Cardiac fibroblast (primary cell): ENCODE results near the gene GIGYF2.
"Not testable (repeated sequence)": the region's sequence is repeated elsewhere in the genome, so short reads cannot be mapped to it uniquely, and the experiment has no call there.

Experiments used
- DNase-seq, 2 donors: peaks; one replicate each; pipeline versions ENCODE4 v3.0.0 to v3.0.0-alpha.2; 2010; ENCODE audit warnings: low read depth in 2 of 2
- H3K4me3 ChIP-seq, 2 donors: replicated peaks in 1 of 2; 1 replicate in 1 of 2; 2 replicates in 1 of 2; pipeline ENCODE4 v1.5.1; 2011; ENCODE audit warnings: low read depth in 2 of 2, low read length in 2 of 2, mild to moderate bottlenecking in 2 of 2, moderate library complexity in 1 of 2
- CTCF ChIP-seq: IDR thresholded peaks from one replicate; pipeline ENCODE4 v1.5.1; 2011; ENCODE audit warnings: low read depth, mild to moderate bottlenecking, low read length, inconsistent platforms

The GIGYF2 gene

GRCh38 chr2:232699110-232699509 lies 2.0 kb downstream of the GIGYF2 start:
- peak overlapping the region in 1 of 2 donors; percentile 19 for H3K4me3 ChIP-seq
- no peak for TF ChIP-seq CTCF
- DNase-seq, result no peak

- no peak for TF ChIP-seq CTCF
- no peak for DNase-seq
- H3K4me3 ChIP-seq, result no peak overlapping the region
These were observed 3.0 kb downstream of the GIGYF2 start for GRCh38 chr2:232700154-232700553.

GRCh38 chr2:232707076-232707475 lies 9.9 kb downstream of the GIGYF2 start:
- DNase-seq, result no peak
- TF ChIP-seq CTCF, result no peak

GRCh38 chr2:232713505-232713904 lies 16.4 kb downstream of the GIGYF2 start:
- no peak for DNase-seq
- H3K4me3 ChIP-seq, result no peak overlapping the region
- TF ChIP-seq CTCF, result no peak

More at GRCh38 chr2:232707076-232707475, 9.9 kb downstream of the GIGYF2 start:
- no peak overlapping the region for H3K4me3 ChIP-seq

GRCh38 chr2:232714969-232715368 lies 17.8 kb downstream of the GIGYF2 start:
- no peak overlapping the region for H3K4me3 ChIP-seq
- no peak for TF ChIP-seq CTCF
- peak in 1 of 2 donors; percentile 19 for DNase-seq

- not testable (repeated sequence) for H3K4me3 ChIP-seq, DNase-seq
These were observed 22.9 kb downstream of the GIGYF2 start for GRCh38 chr2:232720056-232720455.

- TF ChIP-seq CTCF, result no peak
- DNase-seq, result no peak
- H3K4me3 ChIP-seq, result no peak overlapping the region
These were observed 24.1 kb downstream of the GIGYF2 start for GRCh38 chr2:232721261-232721660.
